HUES64 (cell line): ENCODE measurements around the gene HBE1.

Source experiments
- H3K27ac ChIP-seq: 2 replicates; pipeline ENCODE4 v1.7.0; 2013; ENCODE audit warnings: low read depth, low read length, inconsistent platforms
- H3K27me3 ChIP-seq: 2 replicates; pipeline ENCODE4 v1.6.1; 2013; ENCODE audit warnings: mild to moderate bottlenecking, low read length; ENCODE audit not compliant: insufficient read depth
- H3K36me3 ChIP-seq: 2 replicates; pipeline ENCODE4 v1.6.1; 2013; ENCODE audit warnings: mild to moderate bottlenecking, low read length; ENCODE audit not compliant: insufficient read depth
- H3K4me1 ChIP-seq: 2 replicates; pipeline ENCODE4 v1.6.1; 2013; ENCODE audit warnings: mild to moderate bottlenecking, low read length, moderate library complexity; ENCODE audit not compliant: insufficient read depth
- H3K4me3 ChIP-seq: 2 replicates; pipeline ENCODE4 v1.5.1; 2013; ENCODE audit warnings: mild to moderate bottlenecking, low read length, moderate library complexity
- H3K9ac ChIP-seq: 2 replicates; pipeline ENCODE4 v1.6.1; 2013; ENCODE audit warnings: mild to moderate bottlenecking, low read depth, low read length
- H3K9me3 ChIP-seq: 2 replicates; pipeline ENCODE4 v1.6.1; 2013; ENCODE audit warnings: low read depth, low read length; ENCODE audit not compliant: insufficient read depth
- WGBS: fragments of 150-250, 120-280 bp; methylation state at CpG from one replicate; pipeline ENCODE4 v1.1.7; 2013; ENCODE audit warnings: missing lambda C conversion rate; 5-methylcytosine and 5-hydroxymethylcytosine counted together

Gene HBE1

DNA sequence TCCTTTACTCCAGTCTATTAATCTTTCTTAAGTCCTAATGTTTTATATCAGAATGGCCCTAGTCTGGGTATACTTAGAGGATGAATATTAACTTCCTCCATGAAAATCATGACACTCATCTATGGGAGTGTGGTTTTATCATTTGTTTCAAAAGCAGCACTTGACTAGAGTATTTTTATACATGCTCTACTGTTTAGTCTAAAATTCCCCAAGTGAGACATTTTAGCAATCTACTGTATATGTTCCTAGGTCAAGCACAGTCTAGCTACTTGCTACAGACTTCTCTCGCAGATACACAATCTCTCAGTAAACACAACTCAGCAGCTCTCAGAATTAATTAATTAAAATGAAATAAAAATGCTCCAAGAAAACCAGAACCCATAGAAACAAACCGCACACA is 39.9 kb downstream of the HBE1 start:
- WGBS, result 100% methylated on average over 1 of the region's 2 CpGs
- H3K27ac ChIP-seq, result no peak overlapping the region
- no peaks in the 10 kb centered on the region for H3K27me3 ChIP-seq
- no peaks in the 10 kb centered on the region for H3K36me3 ChIP-seq
- no peaks in the 10 kb centered on the region for H3K9me3 ChIP-seq
- no peaks in the 10 kb centered on the region for H3K4me1 ChIP-seq
- H3K9ac ChIP-seq, result no peak overlapping the region
- H3K4me3 ChIP-seq, result no peak overlapping the region

DNA sequence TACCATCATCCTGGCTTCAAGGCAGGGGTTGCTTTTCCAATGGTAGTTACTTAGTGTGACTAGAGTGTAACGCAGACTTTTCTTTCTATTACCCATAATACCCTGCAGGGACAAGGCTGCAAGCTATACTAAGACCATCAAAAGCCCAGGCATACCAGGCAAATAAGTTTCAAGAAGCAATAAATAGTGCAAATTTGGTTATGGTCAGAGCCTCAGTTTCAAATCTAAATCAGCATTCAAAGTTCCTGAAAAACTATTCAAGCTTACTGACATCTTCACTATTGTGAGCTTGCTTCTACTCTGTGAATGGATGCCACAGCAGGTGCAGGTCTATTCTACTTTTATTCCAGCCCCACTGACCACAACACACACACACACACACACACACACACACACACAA is 40.4 kb downstream of the HBE1 start:
- H3K4me1 ChIP-seq, result no peaks in the 10 kb centered on the region
- WGBS, result no CpG with 5 or more reads among the region's 1 CpG
- no peak overlapping the region for H3K4me3 ChIP-seq
- no peaks in the 10 kb centered on the region for H3K9me3 ChIP-seq
- H3K36me3 ChIP-seq, result no peaks in the 10 kb centered on the region
- H3K27me3 ChIP-seq, result no peaks in the 10 kb centered on the region
- H3K9ac ChIP-seq, result no peak overlapping the region
- H3K27ac ChIP-seq, result no peak overlapping the region

DNA sequence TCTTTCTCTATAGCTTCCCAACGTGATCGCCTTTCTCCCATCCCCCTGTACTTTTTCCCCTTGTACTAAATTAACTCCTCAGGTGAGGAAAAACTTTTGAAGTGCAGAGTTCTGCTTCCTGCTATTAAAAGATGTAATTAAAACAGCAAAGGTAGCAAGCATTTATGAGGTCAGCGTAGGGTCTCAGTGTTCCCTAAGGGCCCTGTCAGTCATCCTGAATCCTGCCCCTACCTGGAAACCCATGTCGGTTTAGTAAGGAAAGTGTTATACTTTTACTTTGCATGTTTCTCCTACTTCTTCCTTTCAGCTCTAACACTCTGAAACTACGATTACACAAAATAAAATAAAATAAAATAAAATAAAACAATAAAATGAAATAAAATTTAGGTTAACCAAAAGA is 41.6 kb downstream of the HBE1 start:
- H3K36me3 ChIP-seq, result no peaks in the 10 kb centered on the region
- no peaks in the 10 kb centered on the region for H3K4me1 ChIP-seq
- no peaks in the 10 kb centered on the region for H3K9me3 ChIP-seq
- H3K4me3 ChIP-seq, result no peak overlapping the region
- H3K27me3 ChIP-seq, result no peaks in the 10 kb centered on the region
- no peak overlapping the region for H3K9ac ChIP-seq
- H3K27ac ChIP-seq, result no peak overlapping the region
- WGBS, result 88% methylated on average over 3 of the region's 5 CpGs

DNA sequence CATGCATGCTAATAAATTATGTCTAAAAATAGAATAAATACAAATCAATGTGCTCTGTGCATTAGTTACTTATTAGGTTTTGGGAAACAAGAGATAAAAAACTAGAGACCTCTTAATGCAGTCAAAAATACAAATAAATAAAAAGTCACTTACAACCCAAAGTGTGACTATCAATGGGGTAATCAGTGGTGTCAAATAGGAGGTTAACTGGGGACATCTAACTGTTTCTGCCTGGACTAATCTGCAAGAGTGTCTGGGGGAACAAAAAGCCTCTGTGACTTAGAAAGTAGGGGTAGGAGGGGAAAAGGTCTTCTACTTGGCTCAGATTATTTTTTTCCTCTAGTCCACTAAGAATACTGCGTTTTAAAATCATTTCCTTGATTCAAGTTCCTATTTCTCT is 42.1 kb downstream of the HBE1 start:
- Histone ChIP-seq H3K27ac (no peak overlapping the region), H3K4me3 (no peak overlapping the region), H3K4me1 (no peaks in the 10 kb centered on the region), H3K9ac (no peak overlapping the region), H3K27me3 (no peaks in the 10 kb centered on the region), H3K36me3 (no peaks in the 10 kb centered on the region), H3K9me3 (no peaks in the 10 kb centered on the region)
- 90% methylated on average over 1 of the region's 1 CpG for WGBS

DNA sequence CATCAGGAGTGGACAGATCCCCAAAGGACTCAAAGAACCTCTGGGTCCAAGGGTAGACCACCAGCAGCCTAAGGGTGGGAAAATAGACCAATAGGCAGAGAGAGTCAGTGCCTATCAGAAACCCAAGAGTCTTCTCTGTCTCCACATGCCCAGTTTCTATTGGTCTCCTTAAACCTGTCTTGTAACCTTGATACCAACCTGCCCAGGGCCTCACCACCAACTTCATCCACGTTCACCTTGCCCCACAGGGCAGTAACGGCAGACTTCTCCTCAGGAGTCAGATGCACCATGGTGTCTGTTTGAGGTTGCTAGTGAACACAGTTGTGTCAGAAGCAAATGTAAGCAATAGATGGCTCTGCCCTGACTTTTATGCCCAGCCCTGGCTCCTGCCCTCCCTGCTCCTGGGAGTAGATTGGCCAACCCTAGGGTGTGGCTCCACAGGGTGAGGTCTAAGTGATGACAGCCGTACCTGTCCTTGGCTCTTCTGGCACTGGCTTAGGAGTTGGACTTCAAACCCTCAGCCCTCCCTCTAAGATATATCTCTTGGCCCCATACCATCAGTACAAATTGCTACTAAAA is 42.9 kb downstream of the HBE1 start, which contains the start of gene HBB:
TSS of gene HBB (minus strand) at position 340 of the 579 bp plus-strand sequence. CDS start at position 290, 50 bp downstream.
- no peaks in the 10 kb centered on the region for H3K36me3 ChIP-seq
- H3K27me3 ChIP-seq, result no peaks in the 10 kb centered on the region
- no peak within 1 kb of the TSS for H3K4me3 ChIP-seq
- no peak within 1 kb of the TSS for H3K27ac ChIP-seq
- H3K9me3 ChIP-seq, result peaks cover 5% of the 10 kb centered on the region; the same call in 1 of the 2 replicates
- no peak within 1 kb of the TSS for H3K9ac ChIP-seq
- WGBS, result 92% methylated on average over 3 of the region's 3 CpGs
- no peaks in the 10 kb centered on the region for H3K4me1 ChIP-seq

DNA sequence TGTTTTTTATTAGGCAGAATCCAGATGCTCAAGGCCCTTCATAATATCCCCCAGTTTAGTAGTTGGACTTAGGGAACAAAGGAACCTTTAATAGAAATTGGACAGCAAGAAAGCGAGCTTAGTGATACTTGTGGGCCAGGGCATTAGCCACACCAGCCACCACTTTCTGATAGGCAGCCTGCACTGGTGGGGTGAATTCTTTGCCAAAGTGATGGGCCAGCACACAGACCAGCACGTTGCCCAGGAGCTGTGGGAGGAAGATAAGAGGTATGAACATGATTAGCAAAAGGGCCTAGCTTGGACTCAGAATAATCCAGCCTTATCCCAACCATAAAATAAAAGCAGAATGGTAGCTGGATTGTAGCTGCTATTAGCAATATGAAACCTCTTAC is 44.3 kb downstream of the HBE1 start:
- H3K4me1 ChIP-seq, result no peaks in the 10 kb centered on the region
- H3K9ac ChIP-seq, result no peak overlapping the region
- H3K27me3 ChIP-seq, result no peaks in the 10 kb centered on the region
- WGBS, result 93% methylated on average over 2 of the region's 2 CpGs
- no peak overlapping the region for H3K27ac ChIP-seq
- peaks cover 5% of the 10 kb centered on the region; the same call in 1 of the 2 replicates for H3K9me3 ChIP-seq
- H3K36me3 ChIP-seq, result no peaks in the 10 kb centered on the region
- no peak overlapping the region for H3K4me3 ChIP-seq

DNA sequence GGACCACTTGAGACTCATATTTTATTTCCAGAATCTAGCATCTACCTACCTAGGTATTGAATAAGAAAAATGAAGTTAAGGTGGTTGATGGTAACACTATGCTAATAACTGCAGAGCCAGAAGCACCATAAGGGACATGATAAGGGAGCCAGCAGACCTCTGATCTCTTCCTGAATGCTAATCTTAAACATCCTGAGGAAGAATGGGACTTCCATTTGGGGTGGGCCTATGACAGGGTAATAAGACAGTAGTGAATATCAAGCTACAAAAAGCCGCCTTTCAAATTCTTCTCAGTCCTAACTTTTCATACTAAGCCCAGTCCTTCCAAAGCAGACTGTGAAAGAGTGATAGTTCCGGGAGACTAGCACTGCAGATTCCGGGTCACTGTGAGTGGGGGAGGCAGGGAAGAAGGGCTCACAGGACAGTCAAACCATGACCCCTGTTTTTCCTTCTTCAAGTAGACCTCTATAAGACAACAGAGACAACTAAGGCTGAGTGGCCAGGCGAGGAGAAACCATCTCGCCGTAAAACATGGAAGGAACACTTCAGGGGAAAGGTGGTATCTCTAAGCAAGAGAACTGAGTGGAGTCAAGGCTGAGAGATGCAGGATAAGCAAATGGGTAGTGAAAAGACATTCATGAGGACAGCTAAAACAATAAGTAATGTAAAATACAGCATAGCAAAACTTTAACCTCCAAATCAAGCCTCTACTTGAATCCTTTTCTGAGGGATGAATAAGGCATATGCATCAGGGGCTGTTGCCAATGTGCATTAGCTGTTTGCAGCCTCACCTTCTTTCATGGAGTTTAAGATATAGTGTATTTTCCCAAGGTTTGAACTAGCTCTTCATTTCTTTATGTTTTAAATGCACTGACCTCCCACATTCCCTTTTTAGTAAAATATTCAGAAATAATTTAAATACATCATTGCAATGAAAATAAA is 44.9 kb downstream of the HBE1 start:
- H3K4me1 ChIP-seq, result no peaks in the 10 kb centered on the region
- H3K9ac ChIP-seq, result no peak overlapping the region
- no peak overlapping the region for H3K4me3 ChIP-seq
- peaks cover 5% of the 10 kb centered on the region; the same call in 1 of the 2 replicates for H3K9me3 ChIP-seq
- H3K36me3 ChIP-seq, result no peaks in the 10 kb centered on the region
- H3K27ac ChIP-seq, result no peak overlapping the region
- 94% methylated on average over 5 of the region's 6 CpGs for WGBS
- no peaks in the 10 kb centered on the region for H3K27me3 ChIP-seq

DNA sequence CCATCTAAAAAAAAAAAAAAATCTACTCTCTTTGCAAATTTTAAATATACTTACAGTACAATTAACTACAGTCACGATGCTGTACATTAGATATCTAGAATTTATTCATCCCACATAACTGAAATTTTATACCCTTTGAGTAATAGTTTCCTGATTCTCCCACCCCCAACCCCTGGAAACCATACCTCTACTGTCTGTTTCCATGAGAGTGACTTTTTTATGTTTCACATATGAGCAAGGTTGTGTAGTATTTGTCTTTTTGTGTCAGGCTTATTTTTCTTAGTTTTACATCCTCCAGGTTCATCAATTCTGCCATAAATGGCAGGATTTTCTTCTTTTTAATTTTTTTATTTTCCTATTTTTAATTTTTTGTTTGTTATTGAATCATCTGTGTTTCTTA is 46.1 kb downstream of the HBE1 start:
- Histone ChIP-seq H3K4me1 (no peaks in the 10 kb centered on the region), H3K27ac (no peak overlapping the region), H3K27me3 (no peaks in the 10 kb centered on the region), H3K4me3 (no peak overlapping the region), H3K9me3 (peaks cover 5% of the 10 kb centered on the region; the same call in 1 of the 2 replicates), H3K36me3 (no peaks in the 10 kb centered on the region), H3K9ac (no peak overlapping the region)
- 97% methylated on average over 1 of the region's 1 CpG for WGBS

DNA sequence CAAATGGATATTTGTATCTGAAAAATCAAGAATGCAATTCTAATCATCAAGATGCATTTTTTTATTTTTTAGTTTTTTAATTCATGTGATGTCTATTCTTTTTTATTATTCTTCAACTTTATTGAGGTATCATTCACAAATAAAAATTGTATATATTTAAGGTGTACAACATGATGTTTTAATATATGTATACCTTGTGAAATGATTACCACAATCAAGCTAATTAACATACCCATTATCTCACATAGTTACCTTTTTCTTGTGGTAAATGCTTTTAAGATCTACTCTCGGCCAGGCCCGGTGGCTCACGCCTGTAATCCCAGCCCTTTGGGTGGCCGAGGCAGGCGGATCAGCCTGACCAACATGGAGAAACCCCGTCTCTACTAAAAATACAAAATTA is 46.6 kb downstream of the HBE1 start:
- H3K4me3 ChIP-seq, result no peak overlapping the region
- 92% methylated on average over 6 of the region's 6 CpGs for WGBS

More for the DNA sequence above, 46.6 kb downstream of the HBE1 start:
- H3K9me3 ChIP-seq, result peaks cover 5% of the 10 kb centered on the region; the same call in 1 of the 2 replicates
- no peaks in the 10 kb centered on the region for H3K36me3 ChIP-seq
- no peak overlapping the region for H3K27ac ChIP-seq
- H3K9ac ChIP-seq, result no peak overlapping the region
- no peaks in the 10 kb centered on the region for H3K4me1 ChIP-seq
- H3K27me3 ChIP-seq, result no peaks in the 10 kb centered on the region
